Left lung (tissue), 10 donors: ENCODE measurements around the gene PRKCE. TPM values are rescaled to one million over a fixed set of nuclear protein-coding genes. Genes with fewer than 3 reads are reported as not detected.

Experiments
- ATAC-seq: fragments of 200-7000 bp; cut with Tn5 transposase; one replicate; pipeline ENCODE4 v1.9.1; 2020; ENCODE audit warnings: moderate library complexity
- DNase-seq, 4 donors: peaks; one replicate each; pipeline ENCODE4 v3.0.0-alpha.2; 2013 to 2020
- H3K27ac ChIP-seq, 2 donors: fragments of 200-600 bp; sonication (generic) in 1 of 2; one replicate each; pipeline versions ENCODE4 v1.5.0 to v1.8.0; 2020 to 2021
- H3K27me3 ChIP-seq, 2 donors: fragments of 200-600 bp; sonication (generic) in 1 of 2; one replicate each; pipeline versions ENCODE4 v1.5.0 to v1.8.0; 2020 to 2021
- H3K36me3 ChIP-seq, 2 donors: fragments of 200-600 bp; sonication (generic) in 1 of 2; one replicate each; pipeline versions ENCODE4 v1.5.0 to v1.8.0; 2020 to 2021
- H3K4me1 ChIP-seq, 2 donors: fragments of 200-600 bp; one replicate each; pipeline ENCODE4 v1.8.0; 2021
- H3K4me3 ChIP-seq, 2 donors: fragments of 200-600 bp; sonication (generic) in 1 of 2; one replicate each; pipeline versions ENCODE4 v1.5.0 to v1.8.0; 2020 to 2021; ENCODE audit warnings: mild to moderate bottlenecking in 1 of 2
- H3K9me3 ChIP-seq, 2 donors: fragments of 200-600 bp; sonication (generic) in 1 of 2; one replicate each; pipeline versions ENCODE4 v1.5.0 to v1.8.0; 2020 to 2021
- intact Hi-C, 2 donors: fragments of 100-400 bp; cut with DNase I; formaldehyde crosslinking; loops; one replicate each; pipeline versions ENCODE4 v1.11.2 to v1.14.2; 2022
- polyA plus RNA-seq, 6 donors: library from polyadenylated mRNA; unstranded; fragments of 120-200 nt; gene quantifications; one replicate each; pipeline ENCODE4 v1.2.1, GENCODE V29; 2013; ENCODE audit not compliant: insufficient read length in 6 of 6
- total RNA-seq, 2 donors: library from RNA; stranded (reverse); fragmentation: NEBNext Ultra II Directional; extraction: Animal tissue kit (Norgen Biotek cat#: 25700); gene quantifications; one replicate each; pipeline ENCODE4 v1.2.1, GENCODE V29; 2021
- TF ChIP-seq, protein P1 (sequence below), 2 donors: fragments of 200-600 bp; sonication (generic) in 1 of 2; IDR thresholded peaks; one replicate each; pipeline versions ENCODE4 v1.5.0 to v1.8.0; 2021; ENCODE audit warnings: antibody characterized with exemption in 2 of 2
- donor health status: DM: no; HTN: yes; CAD: no.
- donor health status: DM: no; HTN: no; CAD: no.

PRKCE gene
- total and polyA plus RNA-seq, 8 donors: 12.0 to 56.9 (median 14.7) TPM

GRCh38 chr2:45780541-45781463 is 129.3 kb downstream of the PRKCE start:
- no peak overlapping the region for H3K27ac ChIP-seq
- H3K27me3 ChIP-seq: no peaks in the 10 kb centered on the region
- ATAC-seq: no peak
- no peak overlapping the region for H3K4me3 ChIP-seq
- H3K36me3 ChIP-seq: no peaks in the 10 kb centered on the region
- TF ChIP-seq, protein P1, sequence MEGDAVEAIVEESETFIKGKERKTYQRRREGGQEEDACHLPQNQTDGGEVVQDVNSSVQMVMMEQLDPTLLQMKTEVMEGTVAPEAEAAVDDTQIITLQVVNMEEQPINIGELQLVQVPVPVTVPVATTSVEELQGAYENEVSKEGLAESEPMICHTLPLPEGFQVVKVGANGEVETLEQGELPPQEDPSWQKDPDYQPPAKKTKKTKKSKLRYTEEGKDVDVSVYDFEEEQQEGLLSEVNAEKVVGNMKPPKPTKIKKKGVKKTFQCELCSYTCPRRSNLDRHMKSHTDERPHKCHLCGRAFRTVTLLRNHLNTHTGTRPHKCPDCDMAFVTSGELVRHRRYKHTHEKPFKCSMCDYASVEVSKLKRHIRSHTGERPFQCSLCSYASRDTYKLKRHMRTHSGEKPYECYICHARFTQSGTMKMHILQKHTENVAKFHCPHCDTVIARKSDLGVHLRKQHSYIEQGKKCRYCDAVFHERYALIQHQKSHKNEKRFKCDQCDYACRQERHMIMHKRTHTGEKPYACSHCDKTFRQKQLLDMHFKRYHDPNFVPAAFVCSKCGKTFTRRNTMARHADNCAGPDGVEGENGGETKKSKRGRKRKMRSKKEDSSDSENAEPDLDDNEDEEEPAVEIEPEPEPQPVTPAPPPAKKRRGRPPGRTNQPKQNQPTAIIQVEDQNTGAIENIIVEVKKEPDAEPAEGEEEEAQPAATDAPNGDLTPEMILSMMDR (IDR thresholded peaks at IDR 0.05): no peak
- peaks cover 0 to 35% of the 10 kb centered on the region in 2 donors for H3K4me1 ChIP-seq
- H3K9me3 ChIP-seq: no peaks in the 10 kb centered on the region
- intact Hi-C loops: no loop called here
- DNase-seq: no peak

GRCh38 chr2:45781464-45781811 is 130.0 kb downstream of the PRKCE start:
- Histone ChIP-seq H3K27ac (no peak overlapping the region), H3K36me3 (no peaks in the 10 kb centered on the region), H3K4me1 (peaks cover 0 to 35% of the 10 kb centered on the region in 2 donors), H3K27me3 (no peaks in the 10 kb centered on the region), H3K4me3 (no peak overlapping the region), H3K9me3 (no peaks in the 10 kb centered on the region)
- ATAC-seq: no peak
- intact Hi-C loops: no loop called here
- no peak for DNase-seq
- TF ChIP-seq, protein P1 (IDR thresholded peaks at IDR 0.05): no peak

GRCh38 chr2:45782436-45782835 is 131.0 kb downstream of the PRKCE start:
- Histone ChIP-seq H3K27ac (no peak overlapping the region), H3K27me3 (no peaks in the 10 kb centered on the region), H3K4me1 (peaks cover 0 to 39% of the 10 kb centered on the region in 2 donors), H3K4me3 (no peak overlapping the region), H3K36me3 (no peaks in the 10 kb centered on the region), H3K9me3 (no peaks in the 10 kb centered on the region)
- TF ChIP-seq, protein P1 (IDR thresholded peaks at IDR 0.05): no peak
- intact Hi-C loops: no loop called here
- DNase-seq (no peak), ATAC-seq (no peak)

- ATAC-seq: no peak
- intact Hi-C loops: no loop called here
These were observed 131.5 kb downstream of the PRKCE start for GRCh38 chr2:45782986-45783385.

More at GRCh38 chr2:45782986-45783385, 131.5 kb downstream of the PRKCE start:
- Histone ChIP-seq H3K36me3 (no peaks in the 10 kb centered on the region), H3K27ac (no peak overlapping the region), H3K4me3 (no peak overlapping the region), H3K4me1 (peaks cover 0 to 39% of the 10 kb centered on the region in 2 donors), H3K27me3 (no peaks in the 10 kb centered on the region), H3K9me3 (no peaks in the 10 kb centered on the region)
- TF ChIP-seq, protein P1 (IDR thresholded peaks at IDR 0.05): no peak
- DNase-seq: no peak
